Measurements from ENCODE around the gene POLL. TPM values are rescaled to one million over a fixed set of nuclear protein-coding genes. Genes with fewer than 3 reads are reported as not detected.

Gene POLL
- polyA plus RNA-seq, 1 donor (not counting 4 experiments of a cell fraction or from before 2014, with no cell fraction given): 11.9 TPM

DNA sequence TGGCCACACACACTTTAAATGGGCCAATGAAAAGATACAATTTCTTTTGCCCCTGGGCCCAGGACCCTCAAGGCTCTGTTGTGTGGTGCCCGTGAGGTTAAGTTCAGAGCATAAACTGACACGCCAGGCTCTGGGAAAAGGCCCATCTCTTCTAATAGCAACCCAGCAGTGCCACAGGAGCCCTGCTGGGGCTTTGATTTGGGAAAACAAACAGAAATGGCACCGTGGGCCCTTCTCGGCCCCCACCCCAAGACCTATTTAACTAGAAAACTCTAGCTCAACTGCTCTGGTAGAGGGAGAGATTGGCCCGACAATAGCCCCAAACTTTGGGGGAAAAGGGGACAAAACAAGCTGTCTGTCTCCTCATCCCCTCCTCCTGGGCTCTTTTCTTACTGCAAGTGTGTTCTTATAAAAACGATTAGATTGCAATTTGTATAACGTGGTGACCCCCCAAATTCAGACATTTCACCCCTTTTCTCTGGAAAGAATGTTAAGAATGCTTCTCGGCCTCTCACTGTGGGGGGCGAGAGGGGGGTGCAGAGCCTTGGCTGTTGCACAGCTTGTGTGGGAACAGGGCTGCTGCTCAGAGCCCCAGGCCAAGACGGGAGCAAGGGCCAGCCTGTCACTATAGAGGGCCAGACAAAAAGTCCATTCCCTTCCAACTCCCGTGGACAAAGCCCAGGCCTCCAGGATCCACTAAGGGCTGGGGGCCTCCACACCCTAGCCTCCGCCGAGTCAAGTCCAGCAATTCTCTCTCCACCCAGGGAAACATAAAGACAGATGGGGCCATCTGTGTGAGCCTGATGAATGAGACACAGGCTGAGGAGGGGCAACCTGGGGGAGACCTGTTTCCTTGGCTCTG, 26.8 kb upstream of the POLL start:
- H3K79me2 ChIP-seq (ENCODE audit: control insufficient read depth, insufficient read depth, low read length): no peaks in the 10 kb centered on the region
- TF ChIP-seq, protein P1, sequence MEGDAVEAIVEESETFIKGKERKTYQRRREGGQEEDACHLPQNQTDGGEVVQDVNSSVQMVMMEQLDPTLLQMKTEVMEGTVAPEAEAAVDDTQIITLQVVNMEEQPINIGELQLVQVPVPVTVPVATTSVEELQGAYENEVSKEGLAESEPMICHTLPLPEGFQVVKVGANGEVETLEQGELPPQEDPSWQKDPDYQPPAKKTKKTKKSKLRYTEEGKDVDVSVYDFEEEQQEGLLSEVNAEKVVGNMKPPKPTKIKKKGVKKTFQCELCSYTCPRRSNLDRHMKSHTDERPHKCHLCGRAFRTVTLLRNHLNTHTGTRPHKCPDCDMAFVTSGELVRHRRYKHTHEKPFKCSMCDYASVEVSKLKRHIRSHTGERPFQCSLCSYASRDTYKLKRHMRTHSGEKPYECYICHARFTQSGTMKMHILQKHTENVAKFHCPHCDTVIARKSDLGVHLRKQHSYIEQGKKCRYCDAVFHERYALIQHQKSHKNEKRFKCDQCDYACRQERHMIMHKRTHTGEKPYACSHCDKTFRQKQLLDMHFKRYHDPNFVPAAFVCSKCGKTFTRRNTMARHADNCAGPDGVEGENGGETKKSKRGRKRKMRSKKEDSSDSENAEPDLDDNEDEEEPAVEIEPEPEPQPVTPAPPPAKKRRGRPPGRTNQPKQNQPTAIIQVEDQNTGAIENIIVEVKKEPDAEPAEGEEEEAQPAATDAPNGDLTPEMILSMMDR (optimal IDR thresholded peaks at IDR 0.05 in 1 of 3, IDR thresholded peaks at IDR 0.05 in 1 of 3, conservative IDR thresholded peaks at IDR 0.05 in 1 of 3; ENCODE audit: extremely low read depth in 1 of 3, insufficient read depth in 2 of 3, low read length in 3 of 3): no peak
- no peak for TF ChIP-seq EZH2 (IDR thresholded peaks at IDR 0.05; ENCODE audit: low read length)
- FAIRE-seq: no peak
- H3K4me2 ChIP-seq (ENCODE audit: control insufficient read depth, extremely low read depth, insufficient read depth, low read depth, low read length): no peak overlapping the region
- H3K9me1 ChIP-seq (ENCODE audit: control insufficient read depth, extremely low read depth, insufficient read depth, low read length): no peaks in the 10 kb centered on the region
- H3K27ac ChIP-seq (ENCODE audit: control insufficient read depth, insufficient read depth, low read length): no peak overlapping the region
- H4K20me1 ChIP-seq (ENCODE audit: control insufficient read depth, extremely low read depth, insufficient read depth, low read length): no peaks in the 10 kb centered on the region
- peaks cover 20 to 25% of the 10 kb centered on the region in 2 experiments for H3K36me3 ChIP-seq (ENCODE audit: control insufficient read depth in 2 of 2, extremely low read depth in 1 of 2, insufficient read depth in 2 of 2, low read length in 2 of 2)
- H2AFZ ChIP-seq (ENCODE audit: control insufficient read depth, low read length): no peak overlapping the region
- H3K9me3 ChIP-seq (ENCODE audit: control insufficient read depth, low read depth, low read length): no peaks in the 10 kb centered on the region
- no peaks in the 10 kb centered on the region for H3K27me3 ChIP-seq (ENCODE audit: control insufficient read depth, extremely low read depth, insufficient read depth, low read length)
- no peak overlapping the region for H3K9ac ChIP-seq (ENCODE audit: control insufficient read depth, extremely low read depth, insufficient read depth, low read length)
- dilution Hi-C loops (cut with MboI; ENCODE audit: extremely low pct_ligation_motif_present, low sequenced_read_pairs): no loop called here
- H3K4me1 ChIP-seq (ENCODE audit: control insufficient read depth, extremely low read depth, insufficient read depth, low read length): no peaks in the 10 kb centered on the region
- DNase-seq (ENCODE audit: low read depth, low spot score): no peak
- H3K4me3 ChIP-seq (ENCODE audit: control insufficient read depth in 2 of 3, extremely low read depth in 1 of 3, insufficient read depth in 2 of 3, low read depth in 1 of 3, low read length in 3 of 3): no peak overlapping the region

DNA sequence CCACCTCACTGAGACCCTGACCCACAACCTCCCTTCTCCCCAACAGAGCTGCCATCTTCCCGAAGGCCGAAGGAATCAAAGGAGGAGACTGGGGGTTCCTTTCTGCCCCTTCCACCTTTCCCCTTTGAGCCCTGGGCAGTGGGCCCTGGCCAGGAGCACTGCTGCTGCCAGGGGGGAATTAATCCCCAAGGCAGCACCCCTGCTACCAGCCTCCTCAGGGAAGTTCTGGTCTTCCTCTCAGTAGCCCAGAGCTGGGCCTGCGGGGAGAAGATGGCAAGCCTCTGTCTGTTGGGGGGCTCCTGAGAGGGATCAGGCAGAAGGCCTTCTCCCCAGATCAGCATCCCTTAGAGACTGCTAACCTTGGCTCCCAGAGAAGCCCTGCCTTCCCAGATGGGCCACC, 25.6 kb upstream of the POLL start:
- no peaks in the 10 kb centered on the region for H3K4me1 ChIP-seq (ENCODE audit: control insufficient read depth, extremely low read depth, insufficient read depth, low read length)
- no peaks in the 10 kb centered on the region for H3K9me3 ChIP-seq (ENCODE audit: control insufficient read depth, low read depth, low read length)
- H3K27ac ChIP-seq (ENCODE audit: control insufficient read depth, insufficient read depth, low read length): no peak overlapping the region
- TF ChIP-seq, protein P1 (optimal IDR thresholded peaks at IDR 0.05 in 1 of 3, IDR thresholded peaks at IDR 0.05 in 1 of 3, conservative IDR thresholded peaks at IDR 0.05 in 1 of 3; ENCODE audit: extremely low read depth in 1 of 3, insufficient read depth in 2 of 3, low read length in 3 of 3): no peak
- TF ChIP-seq EZH2 (IDR thresholded peaks at IDR 0.05; ENCODE audit: low read length): no peak
- no peak overlapping the region for H3K4me2 ChIP-seq (ENCODE audit: control insufficient read depth, extremely low read depth, insufficient read depth, low read depth, low read length)
- no peaks in the 10 kb centered on the region for H3K9me1 ChIP-seq (ENCODE audit: control insufficient read depth, extremely low read depth, insufficient read depth, low read length)
- no peak for FAIRE-seq
- DNase-seq (ENCODE audit: low read depth, low spot score): no peak
- peaks cover 25 to 31% of the 10 kb centered on the region in 2 experiments for H3K36me3 ChIP-seq (ENCODE audit: control insufficient read depth in 2 of 2, extremely low read depth in 1 of 2, insufficient read depth in 2 of 2, low read length in 2 of 2)
- H2AFZ ChIP-seq (ENCODE audit: control insufficient read depth, low read length): no peak overlapping the region
- H4K20me1 ChIP-seq (ENCODE audit: control insufficient read depth, extremely low read depth, insufficient read depth, low read length): no peaks in the 10 kb centered on the region
- dilution Hi-C loops (cut with MboI; ENCODE audit: extremely low pct_ligation_motif_present, low sequenced_read_pairs): no loop called here
- no peaks in the 10 kb centered on the region for H3K27me3 ChIP-seq (ENCODE audit: control insufficient read depth, extremely low read depth, insufficient read depth, low read length)
- no peak overlapping the region for H3K4me3 ChIP-seq (ENCODE audit: control insufficient read depth in 2 of 3, extremely low read depth in 1 of 3, insufficient read depth in 2 of 3, low read depth in 1 of 3, low read length in 3 of 3)
- H3K79me2 ChIP-seq (ENCODE audit: control insufficient read depth, insufficient read depth, low read length): no peaks in the 10 kb centered on the region
- no peak overlapping the region for H3K9ac ChIP-seq (ENCODE audit: control insufficient read depth, extremely low read depth, insufficient read depth, low read length)

All from keratinocyte (primary cell).